Measurements from ENCODE around the gene ERC2. TPM values are rescaled to one million over a fixed set of nuclear protein-coding genes. Genes with fewer than 3 reads are reported as not detected.

ERC2 gene
- polyA plus RNA-seq, 2 of the 4 experiments (the other 2 are of a cell fraction): 0.16 TPM; not detected in 1

GRCh38 chr3:55752911-55753310, 715.4 kb downstream of the ERC2 start:
- 40% methylated on average over 5 of the region's 5 CpGs for WGBS (ENCODE audit: missing lambda C conversion rate)

GRCh38 chr3:55751730-55752129, 716.5 kb downstream of the ERC2 start:
- no peak overlapping the region for H3K4me3 ChIP-seq
- 0% methylated on average over 1 of the region's 1 CpG for WGBS (ENCODE audit: missing lambda C conversion rate)
- no peaks in the 10 kb centered on the region for H3K9me3 ChIP-seq
- POLR2A ChIA-PET: no interaction called here
- FAIRE-seq (no peak), ATAC-seq (no peak), DNase-seq (ENCODE audit: low read depth in 1 of 2, low spot score in 1 of 2) (no peak)
- no peak overlapping the region for H3K27ac ChIP-seq
- H3K4me2 ChIP-seq: no peak overlapping the region
- CTCF ChIA-PET: no interaction called here
- H3K4me1 ChIP-seq: no peaks in the 10 kb centered on the region
- TF ChIP-seq SREBF2 (IDR thresholded peaks at IDR 0.05) (no peak), NFE2L2 (conservative IDR thresholded peaks at IDR 0.05; ENCODE audit: low read length) (no peak), HOXA7 (CRISPR knock-in tag; IDR thresholded peaks at IDR 0.05) (no peak), CHD4 (IDR thresholded peaks at IDR 0.05; ENCODE audit: borderline replicate concordance) (no peak), KDM5A (IDR thresholded peaks at IDR 0.05) (no peak), TP53 (CRISPR knock-in tag; IDR thresholded peaks at IDR 0.05) (no peak), JUNB (IDR thresholded peaks at IDR 0.05) (no peak), BCL3 (IDR thresholded peaks at IDR 0.05) (no peak), PBX3 (IDR thresholded peaks at IDR 0.05) (no peak), CBX8 (IDR thresholded peaks at IDR 0.05) (no peak), EHF (CRISPR knock-in tag; IDR thresholded peaks at IDR 0.05) (no peak), MAZ (IDR thresholded peaks at IDR 0.05; ENCODE audit: borderline replicate concordance, low read depth, low read length) (no peak), MYC (IDR thresholded peaks at IDR 0.05; ENCODE audit: borderline replicate concordance, low read length) (no peak), NPAS2 (CRISPR knock-in tag; IDR thresholded peaks at IDR 0.05; ENCODE audit: borderline replicate concordance) (no peak), HMGXB4 (CRISPR knock-in tag; IDR thresholded peaks at IDR 0.05; ENCODE audit: borderline replicate concordance) (no peak), CEBPB (IDR thresholded peaks at IDR 0.05) (no peak), FOSB (CRISPR knock-in tag; IDR thresholded peaks at IDR 0.05) (no peak)

More at GRCh38 chr3:55752911-55753310, 715.4 kb downstream of the ERC2 start:
- ChIA-PET CTCF (no interaction called here), POLR2A (no interaction called here)
- Histone ChIP-seq H3K4me2 (no peak overlapping the region), H3K4me1 (no peaks in the 10 kb centered on the region), H3K9me3 (no peaks in the 10 kb centered on the region), H3K4me3 (no peak overlapping the region), H3K27ac (no peak overlapping the region)
- no peak for TF ChIP-seq SREBF2 (IDR thresholded peaks at IDR 0.05)
- TF ChIP-seq JUN (IDR thresholded peaks at IDR 0.05): no peak
- no peak for TF ChIP-seq NR3C1 (IDR thresholded peaks at IDR 0.05)
- no peak for TF ChIP-seq RCOR1 (IDR thresholded peaks at IDR 0.05; ENCODE audit: low read depth, low read length)
- no peak for TF ChIP-seq ZSCAN20 (CRISPR knock-in tag; IDR thresholded peaks at IDR 0.05)
- no peak for TF ChIP-seq HES2 (IDR thresholded peaks at IDR 0.05)
- TF ChIP-seq E2F6 (IDR thresholded peaks at IDR 0.05; ENCODE audit: borderline replicate concordance, low read depth): no peak
- no peak for TF ChIP-seq ELK1 (IDR thresholded peaks at IDR 0.05; ENCODE audit: low read depth, low read length)
- TF ChIP-seq ESRRA (IDR thresholded peaks at IDR 0.05; ENCODE audit: borderline replicate concordance, low read length): no peak
- TF ChIP-seq HOXA7 (CRISPR knock-in tag; IDR thresholded peaks at IDR 0.05): no peak
- no peak for TF ChIP-seq ZFP36 (IDR thresholded peaks at IDR 0.05; ENCODE audit: borderline replicate concordance, partially characterized antibody)
- TF ChIP-seq PHF8 (IDR thresholded peaks at IDR 0.05; ENCODE audit: borderline replicate concordance, low read depth): no peak
- TF ChIP-seq USF2 (IDR thresholded peaks at IDR 0.05): no peak
- TF ChIP-seq JUNB (IDR thresholded peaks at IDR 0.05): no peak
- TF ChIP-seq ZNF302 (CRISPR knock-in tag; IDR thresholded peaks at IDR 0.05): no peak
- TF ChIP-seq FOSL2 (IDR thresholded peaks at IDR 0.05): no peak
- no peak for TF ChIP-seq FOSL2 (CRISPR knock-in tag; IDR thresholded peaks at IDR 0.05)
- no peak for TF ChIP-seq RARB (CRISPR knock-in tag; IDR thresholded peaks at IDR 0.05)
- no peak for FAIRE-seq
- no peak for ATAC-seq
- no peak for DNase-seq (ENCODE audit: low read depth in 1 of 2, low spot score in 1 of 2)
